Measurements from ENCODE around the gene AOPEP.

The AOPEP gene

GRCh38 chr9:94783102-94783682 is 56.7 kb downstream of the AOPEP start:
- no peak overlapping the region for H3K4me3 ChIP-seq (ENCODE audit: low read length)
- DNase-seq (ENCODE audit: low read depth, low spot score), result peak; percentile 17

- no peak for DNase-seq (ENCODE audit: low read depth, low spot score)
Measured at GRCh38 chr9:94783928-94784327, 57.4 kb downstream of the AOPEP start.

GRCh38 chr9:94785215-94786169 is 59.0 kb downstream of the AOPEP start:
- no peak for DNase-seq (ENCODE audit: low read depth, low spot score)
- H3K4me3 ChIP-seq (ENCODE audit: low read length), result no peak overlapping the region

More at GRCh38 chr9:94783928-94784327, 57.4 kb downstream of the AOPEP start:
- H3K4me3 ChIP-seq (ENCODE audit: low read length), result no peak overlapping the region

GRCh38 chr9:94786586-94786985 is 60.1 kb downstream of the AOPEP start:
- H3K4me3 ChIP-seq (ENCODE audit: low read length), result no peak overlapping the region
- DNase-seq (ENCODE audit: low read depth, low spot score), result no peak

DNA sequence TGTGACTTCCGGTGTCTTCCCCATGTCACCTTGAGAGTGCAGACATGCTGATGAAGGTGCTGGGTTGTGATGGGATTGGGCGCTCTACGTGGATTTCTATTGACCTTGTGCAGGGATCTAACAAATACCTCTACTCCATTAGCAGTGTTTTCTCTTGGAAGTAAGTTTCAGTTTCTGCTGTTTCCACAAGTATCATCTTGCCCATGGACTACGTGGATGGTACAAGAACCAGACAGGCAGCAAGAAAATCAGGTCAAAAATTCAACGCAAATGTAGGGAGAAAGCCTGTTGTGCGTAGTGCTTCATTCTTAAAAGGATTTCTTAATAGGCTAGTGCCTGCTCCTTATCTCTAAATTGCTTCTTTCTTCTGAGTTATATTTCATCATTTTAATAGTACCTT is 60.8 kb downstream of the AOPEP start:
- DNase-seq (ENCODE audit: low read depth, low spot score), result no peak
- no peak overlapping the region for H3K4me3 ChIP-seq (ENCODE audit: low read length)

DNA sequence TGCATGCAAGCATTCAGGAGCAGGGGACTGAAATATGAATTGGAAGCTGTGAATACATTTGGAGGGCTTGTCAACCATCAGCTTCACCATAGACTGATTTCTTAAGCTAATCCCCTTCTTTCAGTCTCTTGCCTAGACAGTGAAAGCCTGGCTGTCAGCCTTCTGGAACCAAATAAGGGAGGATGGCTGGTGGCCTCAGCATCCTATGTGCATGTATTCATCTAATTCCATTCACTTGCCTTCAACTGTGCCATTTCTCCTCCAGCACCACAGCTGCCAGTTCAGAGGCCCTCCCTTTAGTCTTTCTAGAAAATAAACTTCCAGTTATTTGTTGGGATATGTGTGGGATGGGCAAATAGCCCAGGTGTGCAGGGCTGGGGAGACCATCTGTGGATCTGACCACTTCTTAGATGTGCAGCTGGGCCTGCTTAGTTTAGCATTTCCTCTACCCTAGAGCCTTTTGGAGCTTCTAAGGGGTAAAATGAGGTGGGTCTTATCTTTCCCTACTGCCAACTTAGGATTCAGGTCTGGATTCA is 62.1 kb downstream of the AOPEP start:
- H3K4me3 ChIP-seq (ENCODE audit: low read length), result no peak overlapping the region
- no peak for DNase-seq (ENCODE audit: low read depth, low spot score)

GRCh38 chr9:94791435-94791834 is 64.9 kb downstream of the AOPEP start:
- H3K4me3 ChIP-seq (ENCODE audit: low read length), result no peak overlapping the region
- DNase-seq (ENCODE audit: low read depth, low spot score), result no peak

DNA sequence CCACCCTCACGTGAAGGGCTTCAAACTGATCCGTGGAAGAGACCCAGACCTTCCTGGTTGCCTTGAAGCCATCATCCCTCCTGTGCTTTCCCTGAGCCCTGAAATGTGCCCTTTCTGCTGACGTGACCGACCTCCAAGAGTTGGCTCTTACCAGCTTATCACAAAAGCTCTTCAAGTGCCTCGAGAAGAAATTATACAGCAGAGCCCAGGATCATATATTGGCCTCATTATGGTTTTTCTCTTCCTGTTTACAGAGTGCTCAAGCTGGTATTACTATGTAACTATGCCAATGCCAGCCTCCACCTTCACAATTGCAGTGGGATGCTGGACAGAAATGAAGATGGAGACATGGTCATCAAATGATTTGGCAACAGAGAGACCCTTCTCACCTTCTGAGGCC is 66.0 kb downstream of the AOPEP start:
- no peak overlapping the region for H3K4me3 ChIP-seq (ENCODE audit: low read length)
- DNase-seq (ENCODE audit: low read depth, low spot score), result no peak

- H3K4me3 ChIP-seq (ENCODE audit: low read length), result no peak overlapping the region
- DNase-seq (ENCODE audit: low read depth, low spot score), result no peak
Measured at GRCh38 chr9:94794476-94795167, 68.1 kb downstream of the AOPEP start.

GRCh38 chr9:94796687-94797086 is 70.2 kb downstream of the AOPEP start:
- H3K4me3 ChIP-seq (ENCODE audit: low read length), result no peak overlapping the region
- DNase-seq (ENCODE audit: low read depth, low spot score), result no peak

- H3K4me3 ChIP-seq (ENCODE audit: low read length), result no peak overlapping the region
- no peak for DNase-seq (ENCODE audit: low read depth, low spot score)
Measured at GRCh38 chr9:94798201-94798600, 71.7 kb downstream of the AOPEP start.

DNA sequence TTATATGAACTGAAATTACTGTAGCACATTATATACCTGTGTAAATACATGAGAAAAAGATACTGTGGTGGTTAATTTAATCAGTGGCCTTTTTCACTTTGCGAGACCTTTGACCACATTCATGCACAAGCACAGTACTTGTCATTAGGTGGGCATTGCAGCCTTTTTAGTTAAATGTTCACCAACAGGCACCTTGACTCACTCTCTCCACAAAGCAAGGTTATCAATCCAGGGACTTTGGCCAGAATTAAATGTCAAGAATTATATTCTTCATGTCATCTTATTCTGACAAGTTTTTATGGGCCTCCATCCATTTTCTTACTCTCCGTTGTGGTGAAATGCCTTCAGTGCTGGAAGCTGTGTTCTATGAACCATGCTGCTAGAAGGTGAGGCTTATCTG is 72.2 kb downstream of the AOPEP start:
- H3K4me3 ChIP-seq (ENCODE audit: low read length), result no peak overlapping the region
- DNase-seq (ENCODE audit: low read depth, low spot score), result no peak

DNA sequence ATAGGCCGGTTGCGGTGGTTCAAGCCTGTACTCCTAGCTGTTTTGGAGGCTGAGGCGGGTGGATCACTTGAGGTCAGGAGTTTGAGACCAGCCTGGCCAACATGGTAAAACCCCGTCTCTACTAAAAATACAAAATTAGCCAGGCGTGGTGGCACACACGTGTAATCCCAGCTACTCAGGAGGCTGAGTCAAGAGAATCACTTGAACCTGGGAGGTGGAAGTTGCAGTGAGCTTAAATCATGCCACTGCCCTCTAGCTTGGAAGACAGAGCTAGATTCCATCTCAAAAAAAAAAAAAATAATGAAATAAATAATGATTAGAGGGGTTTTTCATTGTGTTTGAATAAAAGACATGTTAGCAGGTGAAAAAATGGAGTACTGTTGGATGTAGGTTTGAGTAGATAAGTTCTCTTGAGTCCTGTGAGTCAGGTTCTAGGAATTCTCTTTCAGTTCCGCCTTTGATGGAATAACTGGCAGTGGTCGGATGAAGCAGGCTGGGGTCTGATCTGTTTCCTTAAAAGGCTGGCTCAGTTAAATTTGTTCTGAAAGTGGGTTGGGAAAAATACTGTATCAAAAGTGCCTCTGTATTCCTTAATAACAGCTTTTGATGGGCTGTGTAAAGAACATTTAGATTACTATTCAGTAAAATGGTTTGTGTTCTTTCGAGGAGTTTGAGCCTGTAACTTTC is 73.2 kb downstream of the AOPEP start:
- no peak overlapping the region for H3K4me3 ChIP-seq (ENCODE audit: low read length)
- DNase-seq (ENCODE audit: low read depth, low spot score), result no peak

DNA sequence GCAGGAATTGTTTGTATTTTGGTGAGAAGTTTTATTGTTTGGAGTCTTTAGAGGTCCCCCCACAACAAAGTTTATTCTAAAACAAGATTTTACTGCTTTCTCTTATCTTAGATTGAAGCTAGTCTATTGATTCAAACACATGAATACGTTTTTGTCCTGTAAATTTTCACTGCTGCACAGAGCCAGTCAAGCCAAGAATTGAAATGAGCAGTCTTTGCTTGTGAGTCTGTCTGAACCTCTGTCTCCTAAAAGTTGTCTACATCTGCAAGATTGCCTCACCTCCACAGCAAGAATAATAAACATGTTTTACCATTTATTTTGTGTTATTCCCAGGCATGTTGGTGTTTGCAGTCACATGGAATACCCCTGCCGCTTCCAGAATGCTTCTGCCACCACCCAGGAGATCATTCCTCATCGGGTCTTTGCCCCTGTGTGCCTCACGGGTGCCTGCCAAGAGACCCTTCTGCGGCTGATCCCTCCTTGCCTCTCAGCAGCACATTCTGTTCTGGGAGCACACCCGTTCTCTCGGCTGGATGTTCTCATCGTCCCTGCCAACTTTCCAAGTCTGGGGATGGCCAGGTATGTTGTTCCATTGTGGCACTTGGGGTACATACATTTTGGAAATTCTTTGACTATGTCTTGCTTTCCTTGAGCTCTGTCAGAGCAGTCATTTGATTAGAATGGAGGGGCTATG is 74.1 kb downstream of the AOPEP start:
- no peak for DNase-seq (ENCODE audit: low read depth, low spot score)
- no peak overlapping the region for H3K4me3 ChIP-seq (ENCODE audit: low read length)

- DNase-seq (ENCODE audit: low read depth, low spot score), result no peak
Measured at GRCh38 chr9:94801234-94801633, 74.7 kb downstream of the AOPEP start.

GRCh38 chr9:94801681-94802080 is 75.2 kb downstream of the AOPEP start:
- DNase-seq (ENCODE audit: low read depth, low spot score), result no peak
- H3K4me3 ChIP-seq (ENCODE audit: low read length), result no peak overlapping the region

More at GRCh38 chr9:94801234-94801633, 74.7 kb downstream of the AOPEP start:
- H3K4me3 ChIP-seq (ENCODE audit: low read length), result no peak overlapping the region

GRCh38 chr9:94802251-94802650 is 75.8 kb downstream of the AOPEP start:
- no peak overlapping the region for H3K4me3 ChIP-seq (ENCODE audit: low read length)
- no peak for DNase-seq (ENCODE audit: low read depth, low spot score)

- H3K4me3 ChIP-seq (ENCODE audit: low read length), result no peak overlapping the region
- DNase-seq (ENCODE audit: low read depth, low spot score), result no peak
Measured at GRCh38 chr9:94802793-94803192, 76.3 kb downstream of the AOPEP start.

DNA sequence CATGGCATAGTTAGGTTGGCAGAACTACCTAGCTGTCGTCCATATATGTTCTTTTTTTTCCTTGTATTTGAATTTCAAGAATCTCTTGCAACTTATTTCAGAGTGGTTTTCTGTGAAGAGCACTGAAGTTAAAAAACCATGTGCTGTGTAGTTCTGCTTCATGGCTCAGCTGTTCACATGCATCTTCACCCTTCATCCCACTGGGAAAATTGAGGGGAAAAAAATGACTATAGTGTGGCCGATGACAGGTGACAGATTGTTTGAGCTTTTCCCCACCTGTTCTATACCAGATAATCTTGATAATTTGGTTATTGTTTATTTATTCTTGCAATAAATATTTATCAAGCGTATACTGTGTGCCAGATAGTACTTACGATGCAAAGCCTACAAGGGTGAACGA is 77.8 kb downstream of the AOPEP start:
- no peak for DNase-seq (ENCODE audit: low read depth, low spot score)
- H3K4me3 ChIP-seq (ENCODE audit: low read length), result no peak overlapping the region
